GM12875 (cell line): ENCODE measurements around the gene ACTR6.
A peak's percentile ranks its signal among the peaks of the same experiment; 100 is the strongest.

ENCODE experiments used
- H3K4me3 ChIP-seq: one replicate; pipeline ENCODE4 v1.5.1; 2011; ENCODE audit warnings: low read depth, low read length, control low read depth
- TF ChIP-seq, protein P1 (sequence below): IDR thresholded peaks from 2 replicates; pipeline ENCODE4 v1.5.1; 2011; ENCODE audit warnings: low read depth, mild to moderate bottlenecking, control low read depth, inconsistent platforms, low read length, moderate library complexity, borderline replicate concordance; ENCODE audit not compliant: insufficient read depth

The ACTR6 gene

GRCh38 chr12:100193085-100193484 is 7.5 kb upstream of the ACTR6 start:
- TF ChIP-seq, protein P1, sequence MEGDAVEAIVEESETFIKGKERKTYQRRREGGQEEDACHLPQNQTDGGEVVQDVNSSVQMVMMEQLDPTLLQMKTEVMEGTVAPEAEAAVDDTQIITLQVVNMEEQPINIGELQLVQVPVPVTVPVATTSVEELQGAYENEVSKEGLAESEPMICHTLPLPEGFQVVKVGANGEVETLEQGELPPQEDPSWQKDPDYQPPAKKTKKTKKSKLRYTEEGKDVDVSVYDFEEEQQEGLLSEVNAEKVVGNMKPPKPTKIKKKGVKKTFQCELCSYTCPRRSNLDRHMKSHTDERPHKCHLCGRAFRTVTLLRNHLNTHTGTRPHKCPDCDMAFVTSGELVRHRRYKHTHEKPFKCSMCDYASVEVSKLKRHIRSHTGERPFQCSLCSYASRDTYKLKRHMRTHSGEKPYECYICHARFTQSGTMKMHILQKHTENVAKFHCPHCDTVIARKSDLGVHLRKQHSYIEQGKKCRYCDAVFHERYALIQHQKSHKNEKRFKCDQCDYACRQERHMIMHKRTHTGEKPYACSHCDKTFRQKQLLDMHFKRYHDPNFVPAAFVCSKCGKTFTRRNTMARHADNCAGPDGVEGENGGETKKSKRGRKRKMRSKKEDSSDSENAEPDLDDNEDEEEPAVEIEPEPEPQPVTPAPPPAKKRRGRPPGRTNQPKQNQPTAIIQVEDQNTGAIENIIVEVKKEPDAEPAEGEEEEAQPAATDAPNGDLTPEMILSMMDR, result no peak
- H3K4me3 ChIP-seq, result no peak overlapping the region

DNA sequence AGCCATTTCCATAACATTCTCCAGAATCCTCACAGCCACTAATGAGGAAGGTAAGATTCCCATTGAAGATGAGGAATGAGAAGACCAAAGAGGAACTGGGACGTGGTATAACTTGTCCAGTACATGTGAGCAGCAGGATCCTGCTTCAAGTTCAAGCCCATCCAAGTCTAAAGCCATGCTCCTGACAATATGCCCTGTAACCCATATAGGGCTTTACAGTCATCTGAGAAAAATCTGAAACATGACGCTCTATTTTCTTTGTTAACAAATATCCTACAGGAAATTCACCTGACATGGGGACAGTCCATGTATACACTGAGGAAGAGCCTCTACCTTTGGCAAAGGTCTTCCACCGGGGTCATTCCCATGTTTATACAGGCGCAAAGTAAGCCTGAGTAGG is 3.1 kb upstream of the ACTR6 start:
- H3K4me3 ChIP-seq, result no peak overlapping the region
- TF ChIP-seq, protein P1, result no peak

GRCh38 chr12:100199023-100199346 is 1.6 kb upstream of the ACTR6 start:
- TF ChIP-seq, protein P1, result no peak
- H3K4me3 ChIP-seq, result peak overlapping the region; percentile 82

GRCh38 chr12:100199347-100200149 is 1.1 kb upstream of the ACTR6 start:
- TF ChIP-seq, protein P1, result no peak
- H3K4me3 ChIP-seq, result peak overlapping the region; percentile 82

DNA sequence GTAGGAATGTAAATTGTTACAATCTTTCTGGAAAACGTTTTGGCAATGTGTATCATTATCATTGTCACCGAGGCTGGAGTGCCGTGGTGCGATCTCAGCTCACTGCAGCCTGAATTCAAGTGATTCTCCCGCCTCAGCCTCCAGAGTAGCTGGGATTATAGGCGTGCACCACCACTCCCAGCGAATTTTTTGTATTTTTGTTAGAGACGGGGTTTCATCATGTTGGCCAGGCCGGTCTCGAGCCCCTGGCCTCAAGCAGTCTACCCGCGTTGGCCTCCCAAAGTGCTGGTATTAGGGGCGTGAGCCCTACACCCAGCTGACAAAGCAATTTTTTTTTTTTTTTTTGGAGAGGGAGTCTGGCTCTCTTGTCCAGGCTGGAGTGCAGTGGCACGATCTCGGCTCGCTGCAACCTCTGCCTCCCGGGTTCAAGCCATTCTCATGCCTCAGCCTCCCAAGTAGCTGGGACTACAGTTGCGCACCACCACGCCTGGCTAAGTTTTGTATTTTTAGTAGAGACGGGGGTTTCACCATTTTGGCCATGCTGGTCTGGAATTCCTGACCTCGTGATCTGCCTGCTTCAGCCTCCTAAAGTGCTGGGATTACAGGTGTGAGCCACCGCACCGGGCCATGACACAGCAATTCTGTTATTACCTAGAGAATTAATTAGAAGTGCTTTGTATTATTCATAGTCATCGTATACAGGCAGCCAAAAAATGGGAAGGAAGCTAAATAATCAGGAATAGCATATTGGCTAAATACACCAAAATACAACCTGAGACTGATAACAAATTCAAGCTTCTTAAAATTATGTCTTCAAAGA is 1.2 kb downstream of the ACTR6 start:
- H3K4me3 ChIP-seq, result peak overlapping the region; percentile 82
- TF ChIP-seq, protein P1, result no peak

DNA sequence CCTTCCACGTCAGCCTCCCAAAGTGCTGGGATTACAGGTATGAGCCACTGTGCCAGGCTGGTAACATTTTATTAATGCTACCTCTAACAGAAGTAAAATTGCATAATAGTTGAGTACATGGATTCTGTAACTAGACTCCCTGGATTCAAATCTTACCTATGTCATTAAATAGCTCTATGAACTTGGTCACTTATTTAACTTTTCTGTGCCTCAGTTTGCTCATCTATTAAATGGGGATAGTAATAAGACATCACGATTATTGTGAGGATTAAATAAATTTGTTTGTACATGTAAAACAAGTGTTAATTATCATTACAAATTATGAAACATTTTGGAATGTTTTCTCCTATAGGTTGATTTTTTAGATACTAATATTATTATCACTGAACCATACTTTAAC is 6.7 kb downstream of the ACTR6 start:
- no peak overlapping the region for H3K4me3 ChIP-seq
- TF ChIP-seq, protein P1, result no peak
